DOHH2 (cell line): ENCODE results near the gene NNT.

Source experiments
- EZH2phosphoT487 ChIP-seq: fragments of 200-600 bp; sonication (generic); IDR thresholded peaks from 2 replicates; pipeline ENCODE4 v1.6.1; 2017; ENCODE audit warnings: borderline replicate concordance, mild to moderate bottlenecking, antibody characterized with exemption, low read length, moderate library complexity, mixed read lengths
- TF ChIP-seq, protein P1 (sequence below): fragments of 200-600 bp; sonication (generic); IDR thresholded peaks from one replicate; pipeline ENCODE4 v1.5.1; 2014; ENCODE audit warnings: antibody characterized with exemption, mild to moderate bottlenecking, low read depth, low read length; ENCODE audit not compliant: poor library complexity, severe bottlenecking

DNA sequence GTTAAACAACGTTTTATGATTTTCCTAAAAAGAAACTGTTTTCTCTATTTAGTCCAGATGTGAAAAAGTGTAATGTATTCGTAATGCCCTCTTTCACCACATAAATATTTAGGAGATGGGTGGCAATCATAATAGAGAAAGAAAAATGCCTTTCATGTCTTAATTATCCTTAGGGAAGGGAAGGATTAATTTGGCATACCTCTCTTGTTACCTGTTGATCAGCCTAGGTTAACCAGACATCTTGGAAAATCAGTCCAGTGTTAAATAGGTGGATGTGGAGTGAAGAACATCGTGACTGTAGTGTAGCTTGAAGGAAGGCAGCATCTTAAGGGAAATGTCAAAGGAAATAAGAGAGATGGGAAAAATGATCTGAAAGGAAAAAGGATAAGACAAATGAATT is 76.2 kb downstream of the NNT start:
- TF ChIP-seq, protein P1, sequence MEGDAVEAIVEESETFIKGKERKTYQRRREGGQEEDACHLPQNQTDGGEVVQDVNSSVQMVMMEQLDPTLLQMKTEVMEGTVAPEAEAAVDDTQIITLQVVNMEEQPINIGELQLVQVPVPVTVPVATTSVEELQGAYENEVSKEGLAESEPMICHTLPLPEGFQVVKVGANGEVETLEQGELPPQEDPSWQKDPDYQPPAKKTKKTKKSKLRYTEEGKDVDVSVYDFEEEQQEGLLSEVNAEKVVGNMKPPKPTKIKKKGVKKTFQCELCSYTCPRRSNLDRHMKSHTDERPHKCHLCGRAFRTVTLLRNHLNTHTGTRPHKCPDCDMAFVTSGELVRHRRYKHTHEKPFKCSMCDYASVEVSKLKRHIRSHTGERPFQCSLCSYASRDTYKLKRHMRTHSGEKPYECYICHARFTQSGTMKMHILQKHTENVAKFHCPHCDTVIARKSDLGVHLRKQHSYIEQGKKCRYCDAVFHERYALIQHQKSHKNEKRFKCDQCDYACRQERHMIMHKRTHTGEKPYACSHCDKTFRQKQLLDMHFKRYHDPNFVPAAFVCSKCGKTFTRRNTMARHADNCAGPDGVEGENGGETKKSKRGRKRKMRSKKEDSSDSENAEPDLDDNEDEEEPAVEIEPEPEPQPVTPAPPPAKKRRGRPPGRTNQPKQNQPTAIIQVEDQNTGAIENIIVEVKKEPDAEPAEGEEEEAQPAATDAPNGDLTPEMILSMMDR = no peak
- TF ChIP-seq EZH2phosphoT487 = no peak
